GM12873 (cell line): ENCODE measurements around the gene MAPRE3.

Experiments
- CTCF ChIP-seq: IDR thresholded peaks from 2 replicates; pipeline ENCODE4 v1.5.1; 2012; ENCODE audit warnings: low read depth, mild to moderate bottlenecking, moderate library complexity, low read length, control low read depth; ENCODE audit not compliant: insufficient read depth; ENCODE audit errors: missing control alignments

Gene MAPRE3

GRCh38 chr2:27069436-27069835 is 99.0 kb downstream of the MAPRE3 start:
- TF ChIP-seq CTCF = no peak

- no peak for TF ChIP-seq CTCF
These were observed 99.7 kb downstream of the MAPRE3 start for GRCh38 chr2:27069961-27070618.

GRCh38 chr2:27070653-27071276 is 100.3 kb downstream of the MAPRE3 start:
- TF ChIP-seq CTCF = no peak

- peak; percentile 18 for TF ChIP-seq CTCF
These were observed 101.0 kb downstream of the MAPRE3 start, which contains the start of gene OST4 for GRCh38 chr2:27071277-27071989. TSS of gene OST4 (minus strand) at chr2:27071654.

GRCh38 chr2:27071990-27072830 is 101.8 kb downstream of the MAPRE3 start:
- TF ChIP-seq CTCF = no peak

- no peak for TF ChIP-seq CTCF
These were observed 102.5 kb downstream of the MAPRE3 start for GRCh38 chr2:27072920-27073319.
